WTC11 (cell line): ENCODE data around the gene VPS39.

Experiments used
- CREB1 ChIP-seq: sonication (generic); formaldehyde crosslinking; IDR thresholded peaks from 2 replicates; pipeline ENCODE4 v1.8.0; 2023; ENCODE audit warnings: mild to moderate bottlenecking, missing genetic modification reagents
- CTCF ChIP-seq: fragments of 200-600 bp; IDR thresholded peaks from 2 replicates; pipeline ENCODE4 v1.8.0; 2022; ENCODE audit warnings: antibody characterized with exemption
- FOXJ3 ChIP-seq: sonication (generic); formaldehyde crosslinking; IDR thresholded peaks from 2 replicates; pipeline ENCODE4 v1.9.0; 2021; ENCODE audit warnings: missing genetic modification reagents, mild to moderate bottlenecking, borderline replicate concordance
- JUN ChIP-seq: sonication (generic); formaldehyde crosslinking; IDR thresholded peaks from 2 replicates; pipeline ENCODE4 v1.8.0; 2023; ENCODE audit warnings: mild to moderate bottlenecking, missing genetic modification reagents
- RORB ChIP-seq: fragments of 250-450 bp; sonication (Bioruptor Pico); IDR thresholded peaks from 2 replicates; pipeline ENCODE4 v1.9.0; 2021; ENCODE audit warnings: mild to moderate bottlenecking
- SP1 ChIP-seq: sonication (generic); formaldehyde crosslinking; conservative IDR thresholded peaks from 2 replicates; pipeline ENCODE4 v1.8.1; 2022; ENCODE audit warnings: missing genetic modification reagents
- TEAD4 ChIP-seq: sonication (generic); formaldehyde crosslinking; IDR thresholded peaks from 2 replicates; pipeline ENCODE4 v1.8.0; 2022; ENCODE audit warnings: mild to moderate bottlenecking, missing genetic modification reagents

GRCh38 chr15:42203891-42204290 lies 4.2 kb downstream of the VPS39 start:
- no peak for TF ChIP-seq RORB (CRISPR knock-in tag)
- TF ChIP-seq SP1 (CRISPR knock-in tag), result no peak
- no peak for TF ChIP-seq CTCF
- TF ChIP-seq JUN (CRISPR knock-in tag), result no peak
- no peak for TF ChIP-seq TEAD4
- TF ChIP-seq CREB1, result no peak
- TF ChIP-seq FOXJ3 (CRISPR knock-in tag), result no peak
